ENCODE data around the gene CFI. TPM values are rescaled to one million over a fixed set of nuclear protein-coding genes. Genes with fewer than 3 reads are reported as not detected.

The CFI gene
- total RNA-seq, 2 experiments from 2014 or later = not detected

- Histone ChIP-seq H3K4me1 (ENCODE audit: insufficient read depth, low read length, poor library complexity, severe bottlenecking) (peaks cover 18% of the 10 kb centered on the region), H4K20me1 (ENCODE audit: insufficient read depth, low read length) (no peaks in the 10 kb centered on the region), H3K4me3 (ENCODE audit: low read depth, low read length, poor library complexity, severe bottlenecking) (peak within 1 kb of the TSS; percentile 75), H3K27ac (ENCODE audit: low read depth, low read length, poor library complexity, severe bottlenecking) (no peak within 1 kb of the TSS), H3K4me2 (ENCODE audit: low read length) (peak within 1 kb of the TSS; percentile 75), H3K79me2 (ENCODE audit: insufficient read depth, low read depth, low read length) (no peaks in the 10 kb centered on the region), H2AFZ (ENCODE audit: low read length) (peak within 1 kb of the TSS; percentile 86), H3K9me3 (ENCODE audit: low read length) (no peaks in the 10 kb centered on the region), H3K9me2 (ENCODE audit: insufficient read depth, low read length) (no peaks in the 10 kb centered on the region), H3K36me3 (ENCODE audit: insufficient read depth, low read length) (peaks cover under 1% of the 10 kb centered on the region; the same call in 1 of the 2 replicates)
- BruUV-seq (replicated peaks) = no TSS peak
- peak; percentile 75 for TF ChIP-seq CTCF (conservative IDR thresholded peaks at IDR 0.05; ENCODE audit: low read length)
- no peak for TF ChIP-seq EZH2phosphoT487 (IDR thresholded peaks at IDR 0.05; ENCODE audit: borderline replicate concordance, low read depth, low read length)
- POLR2A ChIA-PET = interaction anchor here (0.7 to 1.5 kb wide), 5 partner anchors 10 to 1600 kb away, joined by 3 to 5 read pairs (median 4); no protein-coding TSS in a partner anchor
- intact Hi-C loops (cut with micrococcal nuclease; ENCODE audit: unreplicated experiment) = loop anchor here (1.0 to 10.0 kb wide), 7 partner anchors 26 to 492 kb away; partner anchors contain the start of genes ELOVL6, GAR1 and SEC24B
- CTCF ChIA-PET (ENCODE audit: unreplicated experiment) = no interaction called here
- peak; percentile 80 for DNase-seq (ENCODE audit: low spot score)
Measured at GRCh38 chr4:109702950-109703663, 98.7 kb downstream of the CFI start, which contains the start of gene CASP6. CASP6 (minus strand) TSS chr4:109703445; CDS start chr4:109703395, 50 bp downstream.

- peak; percentile 11 for DNase-seq (ENCODE audit: low spot score)
- TF ChIP-seq CTCF (conservative IDR thresholded peaks at IDR 0.05; ENCODE audit: low read length) (no peak), EZH2phosphoT487 (IDR thresholded peaks at IDR 0.05; ENCODE audit: borderline replicate concordance, low read depth, low read length) (no peak)
- Histone ChIP-seq H3K27ac (ENCODE audit: low read depth, low read length, poor library complexity, severe bottlenecking) (no peak overlapping the region), H2AFZ (ENCODE audit: low read length) (peak overlapping the region; percentile 86; the same call in 1 of the 2 replicates), H3K4me2 (ENCODE audit: low read length) (peak overlapping the region; percentile 75; the same call in 1 of the 2 replicates), H3K36me3 (ENCODE audit: insufficient read depth, low read length) (no peaks in the 10 kb centered on the region), H3K4me1 (ENCODE audit: insufficient read depth, low read length, poor library complexity, severe bottlenecking) (peaks cover 18% of the 10 kb centered on the region), H4K20me1 (ENCODE audit: insufficient read depth, low read length) (no peaks in the 10 kb centered on the region), H3K4me3 (ENCODE audit: low read depth, low read length, poor library complexity, severe bottlenecking) (peak overlapping the region; percentile 75), H3K9me3 (ENCODE audit: low read length) (no peaks in the 10 kb centered on the region), H3K79me2 (ENCODE audit: insufficient read depth, low read depth, low read length) (no peaks in the 10 kb centered on the region), H3K9me2 (ENCODE audit: insufficient read depth, low read length) (no peaks in the 10 kb centered on the region)
- no TSS peak for BruUV-seq (replicated peaks)
- intact Hi-C loops (cut with micrococcal nuclease; ENCODE audit: unreplicated experiment) = loop anchor here (2.0 to 10.0 kb wide), 5 partner anchors 27 to 493 kb away; partner anchors contain the start of genes ELOVL6, GAR1 and SEC24B
- ChIA-PET POLR2A (interaction anchor here (1.0 to 1.9 kb wide), 2 partner anchors 27 to 50 kb away, joined by 3 to 4 read pairs; no protein-coding TSS in a partner anchor), CTCF (ENCODE audit: unreplicated experiment) (interaction anchor here (1.0 kb wide), 1 partner anchor 183 kb away, joined by 4 read pairs; no protein-coding TSS in a partner anchor)
Measured at GRCh38 chr4:109701566-109702410, 100.0 kb downstream of the CFI start.
